Measurements from ENCODE around the gene WT1.

GRCh38 chr11:32429477-32429876 lies 5.9 kb downstream of the WT1 start:
- TF ChIP-seq POLR2A (IDR thresholded peaks at IDR 0.05) (no peak), CTCF (IDR thresholded peaks at IDR 0.05) (no peak)
